GM12801 (cell line): Measurements from ENCODE around the gene MEIS1.

ENCODE experiments used
- CTCF ChIP-seq: IDR thresholded peaks from one replicate; pipeline ENCODE4 v1.5.1; 2011; ENCODE audit warnings: control low read depth; ENCODE audit not compliant: insufficient read length; ENCODE audit errors: extremely low read depth

Gene MEIS1

GRCh38 chr2:66523990-66524389, 89.1 kb downstream of the MEIS1 start:
- no peak for TF ChIP-seq CTCF

- no peak for TF ChIP-seq CTCF
Observed at GRCh38 chr2:66525606-66526005, 90.7 kb downstream of the MEIS1 start.

GRCh38 chr2:66526180-66526579, 91.3 kb downstream of the MEIS1 start:
- no peak for TF ChIP-seq CTCF

GRCh38 chr2:66528974-66529724, 94.2 kb downstream of the MEIS1 start:
- TF ChIP-seq CTCF, result no peak

GRCh38 chr2:66530651-66531050, 95.7 kb downstream of the MEIS1 start:
- no peak for TF ChIP-seq CTCF

- no peak for TF ChIP-seq CTCF
Observed at GRCh38 chr2:66531155-66531554, 96.2 kb downstream of the MEIS1 start.

GRCh38 chr2:66531567-66531966, 96.6 kb downstream of the MEIS1 start:
- no peak for TF ChIP-seq CTCF
